ENCODE data around the gene S100A8.
"Not testable (repeated sequence)": the region's sequence is repeated elsewhere in the genome, so short reads cannot be mapped to it uniquely, and the experiment has no call there.

The S100A8 gene

DNA sequence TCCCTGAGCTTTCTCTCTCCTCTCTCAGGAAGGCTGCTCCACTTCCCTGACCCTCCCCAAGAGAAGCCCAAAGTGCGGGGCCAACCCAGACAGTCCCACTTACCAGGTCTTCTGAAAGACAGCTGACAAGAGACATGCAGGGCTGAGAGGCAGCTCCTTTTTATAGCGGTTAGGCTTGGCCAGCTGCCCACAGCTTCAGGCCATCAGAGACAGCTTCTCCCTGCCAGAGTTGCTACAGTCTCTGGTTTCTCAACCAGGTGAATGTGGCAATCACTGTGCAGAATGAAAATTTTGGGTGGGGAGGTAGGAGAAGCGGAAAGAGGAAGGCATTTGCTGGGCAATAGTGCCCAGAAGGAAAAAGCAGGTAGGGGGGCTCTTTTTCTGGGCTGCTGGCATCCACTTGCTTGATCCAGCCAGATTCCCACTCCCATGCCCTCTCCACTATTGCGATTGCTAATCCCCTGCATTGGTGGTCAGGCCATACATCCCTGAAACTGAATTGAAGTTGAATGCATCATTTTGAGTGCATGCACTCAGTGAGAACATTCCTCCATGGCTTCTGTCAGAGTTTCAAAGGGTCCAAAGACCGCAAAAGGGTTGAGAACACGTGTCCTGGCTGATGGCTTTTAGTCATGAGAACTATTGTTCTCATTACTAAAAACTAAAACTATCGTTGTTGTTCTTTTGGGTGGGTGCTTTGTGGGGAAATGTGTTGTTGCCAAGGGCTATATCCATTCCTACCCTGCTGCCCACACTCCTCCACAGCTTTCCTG is at the start of gene S100A8:
Gene S100A8 (minus strand): TSS at position 136 of the 773 bp plus-strand sequence. CDS start 538 bp downstream, outside the sequence.
- peak; percentile 64 for DNase-seq

- DNase-seq: no peak
Observed at GRCh38 chr1:153439273-153439672, 48.4 kb upstream of the S100A8 start.

GRCh38 chr1:153438599-153438998 is 47.7 kb upstream of the S100A8 start:
- no peak for DNase-seq

- DNase-seq: no peak
Observed at GRCh38 chr1:153437236-153437635, 46.4 kb upstream of the S100A8 start.

DNA sequence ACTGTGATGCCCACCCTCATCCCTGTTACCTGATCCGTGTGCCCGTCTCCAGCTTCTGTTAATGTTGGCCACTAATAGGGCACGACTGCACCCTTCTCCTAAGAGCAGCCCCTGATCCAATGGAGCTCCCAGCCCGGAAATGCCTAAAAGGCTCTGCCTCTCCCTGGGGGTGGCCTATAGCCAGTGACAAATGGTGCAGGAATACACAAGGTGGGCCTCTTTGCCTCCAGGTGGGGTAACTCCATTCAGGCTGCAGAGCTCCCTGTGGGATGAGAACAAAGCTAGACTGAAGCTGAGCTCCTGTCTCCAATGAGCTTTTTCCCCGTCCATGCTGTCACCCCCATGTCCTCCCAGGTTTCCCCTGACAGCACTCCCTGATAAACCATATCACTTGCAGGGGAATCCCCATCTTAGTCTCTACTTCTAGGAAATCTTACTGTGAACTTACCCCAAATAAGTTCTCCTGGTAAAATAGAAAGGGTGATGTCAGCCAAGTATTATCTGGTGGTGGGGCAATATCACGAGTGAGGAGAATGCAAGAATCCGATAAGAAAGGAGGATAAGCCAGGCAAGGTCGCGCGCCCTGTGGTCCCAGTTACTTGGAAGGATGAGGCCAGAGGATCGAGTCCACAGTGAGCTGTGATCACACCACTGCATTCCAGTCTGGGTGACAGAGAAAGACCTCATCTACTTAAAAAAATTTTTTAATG is 44.0 kb upstream of the S100A8 start:
- no peak for DNase-seq

- no peak for DNase-seq
Observed at GRCh38 chr1:153432874-153433681, 42.2 kb upstream of the S100A8 start.

DNA sequence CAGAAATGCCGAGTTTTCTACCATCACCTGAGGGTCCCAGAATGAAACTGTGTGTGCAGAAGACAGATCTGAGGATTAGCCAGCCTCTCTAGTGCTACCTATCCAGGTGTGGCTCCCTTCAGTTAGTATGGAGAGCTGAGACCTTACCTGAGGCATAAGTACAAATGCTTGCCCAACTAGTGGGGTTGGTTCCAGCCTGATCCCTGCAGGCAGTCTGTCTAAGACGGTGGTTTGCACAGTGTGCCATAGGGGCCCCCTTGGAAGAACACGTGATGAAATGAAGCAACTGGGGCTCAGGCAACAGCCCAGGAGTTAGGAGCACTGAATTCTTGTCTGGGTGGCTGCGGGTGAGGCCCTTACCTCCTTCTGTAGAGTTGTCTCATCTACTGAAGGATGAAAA is 41.1 kb upstream of the S100A8 start:
- DNase-seq: no peak

GRCh38 chr1:153431427-153431826 is 40.6 kb upstream of the S100A8 start:
- no peak for DNase-seq

GRCh38 chr1:153431002-153431401 is 40.1 kb upstream of the S100A8 start:
- no peak for DNase-seq

- no peak for DNase-seq
Observed at GRCh38 chr1:153430561-153430960, 39.7 kb upstream of the S100A8 start.

DNA sequence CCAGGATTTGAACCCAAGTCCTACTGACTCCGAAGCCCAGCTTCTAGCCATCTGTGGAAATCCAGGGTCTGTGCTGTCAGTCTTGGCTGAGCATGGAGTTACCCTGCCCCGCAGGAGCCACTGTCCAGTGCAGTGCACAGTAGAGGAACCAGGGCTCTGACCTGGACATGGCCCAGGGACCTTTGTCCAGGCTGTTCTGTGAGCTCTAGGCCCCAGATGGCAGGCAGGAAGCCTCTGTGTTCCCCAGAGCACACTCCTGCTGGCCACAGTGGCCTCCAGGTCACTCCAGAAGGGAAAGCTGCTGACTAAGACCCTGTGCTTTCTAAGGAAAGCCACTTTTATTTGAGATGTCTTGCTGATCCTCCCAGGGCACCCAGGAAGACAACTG is 39.3 kb upstream of the S100A8 start:
- DNase-seq: no peak

- DNase-seq: no peak
Observed at GRCh38 chr1:153429266-153430165, 38.6 kb upstream of the S100A8 start.

- no peak for DNase-seq
Observed at GRCh38 chr1:153428791-153429190, 37.9 kb upstream of the S100A8 start.

GRCh38 chr1:153428073-153428638 is 37.3 kb upstream of the S100A8 start:
- DNase-seq: no peak

- no peak for DNase-seq
Observed at GRCh38 chr1:153426809-153427208, 35.9 kb upstream of the S100A8 start.

- DNase-seq: peak; percentile 83
Observed at GRCh38 chr1:153422450-153423068, 31.7 kb upstream of the S100A8 start.

GRCh38 chr1:153420306-153420705 is 29.4 kb upstream of the S100A8 start:
- no peak for DNase-seq

GRCh38 chr1:153419436-153419793 is 28.5 kb upstream of the S100A8 start:
- DNase-seq: not testable (repeated sequence)

GRCh38 chr1:153418758-153419435 is 28.0 kb upstream of the S100A8 start:
- not testable (repeated sequence) for DNase-seq

DNA sequence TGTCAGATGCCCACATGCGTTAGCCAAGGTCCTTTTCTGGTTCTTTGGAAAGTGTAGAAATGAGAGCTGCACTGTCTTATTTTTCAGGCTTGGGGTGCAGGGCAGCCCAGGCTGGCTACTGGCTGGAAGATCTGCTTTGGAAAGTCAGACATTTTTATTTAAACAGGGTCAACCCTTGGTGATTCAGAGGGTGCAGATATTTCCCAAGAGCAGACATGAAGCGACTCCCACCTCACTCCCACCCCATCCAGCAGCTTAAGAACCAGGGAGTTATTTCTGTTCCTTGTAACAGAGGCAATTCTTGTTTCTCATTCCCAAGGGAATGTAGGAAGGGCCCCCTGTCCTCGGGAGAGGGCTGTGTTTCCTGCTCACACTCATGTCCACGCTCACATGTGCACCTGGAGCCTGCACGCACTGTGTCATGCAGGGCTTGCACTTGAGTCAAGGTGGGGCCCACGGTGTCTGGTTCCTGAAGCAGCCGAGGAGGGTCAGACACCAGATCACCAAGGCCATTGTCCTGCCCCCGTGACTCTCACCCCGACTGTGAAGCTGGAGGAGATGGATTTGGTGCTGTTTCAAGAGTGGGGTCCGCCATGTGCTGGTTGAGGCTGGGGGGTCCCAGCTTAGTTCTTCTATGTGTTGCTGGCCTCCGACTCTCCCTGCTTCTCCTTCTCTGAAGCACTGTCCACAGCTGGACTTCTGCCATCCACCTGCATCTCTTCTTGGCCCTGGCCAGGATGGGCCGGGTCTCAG is 26.4 kb upstream of the S100A8 start:
- DNase-seq: no peak

All from RPMI8226 (cell line).